Transverse colon (tissue), 4 donors: Measurements from ENCODE around the gene SNN.

Experiments
- EP300 ChIP-seq: sonication (generic); formaldehyde crosslinking; IDR thresholded peaks from one replicate; pipeline ENCODE4 v1.6.1; 2017; ENCODE audit warnings: antibody characterized with exemption, low read depth
- POLR2A ChIP-seq: fragments of 450-650 bp; IDR thresholded peaks from one replicate; pipeline ENCODE4 v1.6.1; 2016; ENCODE audit warnings: antibody characterized with exemption, mild to moderate bottlenecking, moderate library complexity
- POLR2AphosphoS5 ChIP-seq, 3 donors: sonication (generic); formaldehyde crosslinking; IDR thresholded peaks; one replicate each; pipeline ENCODE4 v1.6.1; 2016; ENCODE audit warnings: antibody characterized with exemption in 3 of 3
- TF ChIP-seq, protein P1 (sequence below), 5 experiments: fragments of 200-600 bp in 3 of 5; fragments of 450-650 bp in 2 of 5; sonication (generic) in 3 of 5; IDR thresholded peaks; 1 replicate in 2 of 5; 2 replicates in 3 of 5; pipeline ENCODE4 v1.5.1; 2016 to 2017; ENCODE audit warnings: antibody characterized with exemption in 5 of 5, inconsistent platforms in 3 of 5, mild to moderate bottlenecking in 2 of 5, moderate library complexity in 1 of 5

DNA sequence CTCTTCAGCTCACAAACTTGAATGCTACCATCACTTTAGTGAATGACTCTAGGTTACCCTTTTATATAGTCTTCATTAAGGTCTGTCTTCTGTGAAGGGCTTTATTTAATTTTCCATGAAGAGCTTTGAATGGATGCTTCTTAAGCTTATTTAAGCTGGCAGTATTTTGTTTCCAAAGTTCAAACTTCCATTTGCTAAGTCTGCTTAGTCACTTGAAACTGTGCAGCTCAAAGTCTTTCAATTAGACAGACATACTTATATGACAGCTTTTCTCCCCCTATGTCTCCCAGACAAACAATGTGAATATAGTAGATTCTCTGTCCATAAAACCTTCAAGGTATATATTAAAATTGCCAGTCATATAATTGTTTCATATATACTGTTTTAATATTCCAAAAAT is 50.9 kb downstream of the SNN start:
- TF ChIP-seq POLR2AphosphoS5 (IDR thresholded peaks at IDR 0.05) (no peak), POLR2A (no peak), EP300 (no peak)
- TF ChIP-seq, protein P1, sequence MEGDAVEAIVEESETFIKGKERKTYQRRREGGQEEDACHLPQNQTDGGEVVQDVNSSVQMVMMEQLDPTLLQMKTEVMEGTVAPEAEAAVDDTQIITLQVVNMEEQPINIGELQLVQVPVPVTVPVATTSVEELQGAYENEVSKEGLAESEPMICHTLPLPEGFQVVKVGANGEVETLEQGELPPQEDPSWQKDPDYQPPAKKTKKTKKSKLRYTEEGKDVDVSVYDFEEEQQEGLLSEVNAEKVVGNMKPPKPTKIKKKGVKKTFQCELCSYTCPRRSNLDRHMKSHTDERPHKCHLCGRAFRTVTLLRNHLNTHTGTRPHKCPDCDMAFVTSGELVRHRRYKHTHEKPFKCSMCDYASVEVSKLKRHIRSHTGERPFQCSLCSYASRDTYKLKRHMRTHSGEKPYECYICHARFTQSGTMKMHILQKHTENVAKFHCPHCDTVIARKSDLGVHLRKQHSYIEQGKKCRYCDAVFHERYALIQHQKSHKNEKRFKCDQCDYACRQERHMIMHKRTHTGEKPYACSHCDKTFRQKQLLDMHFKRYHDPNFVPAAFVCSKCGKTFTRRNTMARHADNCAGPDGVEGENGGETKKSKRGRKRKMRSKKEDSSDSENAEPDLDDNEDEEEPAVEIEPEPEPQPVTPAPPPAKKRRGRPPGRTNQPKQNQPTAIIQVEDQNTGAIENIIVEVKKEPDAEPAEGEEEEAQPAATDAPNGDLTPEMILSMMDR (IDR thresholded peaks at IDR 0.05) = no peak
